HG03342 (cell line): Measurements from ENCODE around the gene MDM2.

ENCODE experiments used
- ATAC-seq: cut with Tn5 transposase; IDR thresholded peaks from one replicate; pipeline ENCODE4 v1.9.1; 2021; ENCODE audit warnings: mild to moderate bottlenecking, moderate library complexity; ENCODE audit not compliant: unreplicated experiment

MDM2 gene

DNA sequence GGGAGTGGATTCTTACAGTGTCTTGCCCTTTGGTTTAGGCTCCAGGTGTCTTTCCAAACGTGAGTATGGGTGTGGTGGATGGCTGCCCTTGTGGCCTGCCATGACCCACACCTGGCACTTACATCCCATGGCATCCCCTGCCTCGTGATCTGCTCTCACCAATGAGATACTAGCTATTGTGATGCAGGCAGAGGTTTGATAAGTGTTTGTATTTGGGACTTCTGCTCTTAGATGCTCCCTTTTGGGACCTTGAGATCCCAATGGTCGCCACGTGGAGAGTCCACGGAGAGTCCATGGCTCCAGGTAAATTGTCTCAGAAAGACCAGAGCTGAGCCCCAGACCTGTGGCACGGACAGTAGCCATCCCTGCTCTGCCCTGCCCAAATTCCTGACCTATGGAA, 62.5 kb downstream of the MDM2 start:
- no peak for ATAC-seq

DNA sequence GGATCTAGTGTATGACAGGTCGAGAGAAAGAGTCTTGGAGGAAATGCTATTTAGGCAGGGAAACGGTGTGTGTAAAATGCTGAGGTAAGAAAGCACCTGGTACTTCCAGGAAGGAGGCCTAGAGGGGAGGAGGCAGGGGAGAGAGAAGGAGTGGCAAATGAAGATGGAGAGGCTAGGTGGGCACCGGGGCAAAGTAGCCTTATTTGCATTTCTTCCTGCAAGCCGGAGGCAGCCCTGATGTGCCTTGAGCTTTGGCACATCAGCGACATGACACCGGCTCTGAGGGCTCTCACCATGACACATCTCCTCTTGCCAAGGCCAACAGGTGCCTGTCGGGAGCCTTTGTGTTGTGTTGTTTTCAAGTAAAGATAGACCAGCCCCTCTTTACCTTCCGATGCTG, 63.4 kb downstream of the MDM2 start:
- ATAC-seq: no peak

DNA sequence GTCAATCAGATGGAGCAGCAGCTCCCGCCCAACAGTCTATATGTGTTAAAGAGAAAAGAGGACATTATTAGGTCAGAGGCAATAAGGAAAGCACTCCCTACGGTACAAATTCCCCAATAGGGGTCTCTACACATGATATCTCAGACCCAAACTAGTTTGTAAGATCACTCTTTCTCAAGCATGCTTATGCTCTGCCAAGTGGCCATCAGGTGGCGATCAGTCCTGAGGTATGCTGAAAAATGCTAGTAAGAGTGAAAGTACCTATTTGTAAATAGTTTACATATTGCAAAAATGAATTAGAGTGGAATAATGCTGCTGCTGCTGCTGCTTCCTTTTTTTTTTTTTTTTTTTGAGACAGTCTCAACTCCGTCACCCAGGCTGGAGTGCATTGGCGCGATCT, 63.9 kb downstream of the MDM2 start:
- peak; percentile 47 for ATAC-seq

DNA sequence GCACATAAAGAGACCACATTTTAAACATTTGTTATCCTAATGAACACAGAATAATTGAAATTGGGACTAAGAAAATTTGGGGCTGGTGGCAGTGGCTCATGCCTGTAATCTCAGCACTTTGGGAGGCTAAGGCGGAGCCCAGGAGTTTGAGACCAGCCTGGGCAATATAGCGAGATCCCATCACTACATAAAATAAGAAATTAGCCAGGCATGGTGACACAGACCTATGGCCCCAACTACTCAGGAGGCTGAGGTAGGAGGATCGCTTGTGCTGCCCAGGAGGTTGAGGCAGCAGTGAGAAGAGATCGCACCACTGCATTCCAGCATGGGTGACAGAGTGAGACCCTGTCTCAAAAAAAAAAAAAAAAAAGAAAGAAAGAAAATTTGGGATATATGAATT, 65.3 kb downstream of the MDM2 start:
- ATAC-seq: no peak

DNA sequence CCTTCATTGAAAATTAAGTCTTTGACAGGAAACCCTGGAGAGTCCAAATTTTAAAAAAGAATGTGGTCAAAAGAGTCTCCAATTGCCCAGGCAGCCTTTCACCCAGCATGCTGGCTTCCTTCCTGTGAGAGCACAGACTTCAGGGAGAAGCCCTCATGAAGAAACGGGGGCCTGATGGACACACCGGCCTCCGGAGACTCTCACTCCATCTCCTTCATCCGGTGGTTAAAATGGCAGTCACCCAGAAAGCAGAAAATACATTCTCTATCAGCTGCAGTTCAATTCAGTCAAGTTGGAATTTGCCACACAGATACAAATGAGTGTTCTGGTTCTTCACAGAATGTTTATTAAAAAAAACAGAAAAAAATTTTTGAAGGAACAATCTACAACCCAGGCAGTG, 68.5 kb downstream of the MDM2 start:
- ATAC-seq: no peak

DNA sequence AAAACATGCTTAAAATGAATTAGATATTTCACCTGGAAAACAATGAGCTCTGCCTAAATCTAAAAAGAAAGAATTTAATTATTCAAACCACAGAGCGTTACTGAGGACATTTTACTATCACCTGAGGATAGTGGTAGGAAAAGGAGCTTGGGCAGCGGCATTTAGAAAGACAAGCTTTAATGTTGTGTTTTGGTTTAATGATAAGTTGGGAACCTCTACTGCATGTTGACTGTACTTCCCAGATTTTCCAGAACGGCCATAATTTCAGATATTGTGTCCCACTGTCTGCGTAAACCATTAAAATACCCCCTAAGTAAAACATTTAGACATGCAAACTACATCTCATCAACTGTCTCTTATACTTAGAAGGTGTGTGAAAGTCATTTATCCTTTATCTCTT, 69.6 kb downstream of the MDM2 start:
- no peak for ATAC-seq

DNA sequence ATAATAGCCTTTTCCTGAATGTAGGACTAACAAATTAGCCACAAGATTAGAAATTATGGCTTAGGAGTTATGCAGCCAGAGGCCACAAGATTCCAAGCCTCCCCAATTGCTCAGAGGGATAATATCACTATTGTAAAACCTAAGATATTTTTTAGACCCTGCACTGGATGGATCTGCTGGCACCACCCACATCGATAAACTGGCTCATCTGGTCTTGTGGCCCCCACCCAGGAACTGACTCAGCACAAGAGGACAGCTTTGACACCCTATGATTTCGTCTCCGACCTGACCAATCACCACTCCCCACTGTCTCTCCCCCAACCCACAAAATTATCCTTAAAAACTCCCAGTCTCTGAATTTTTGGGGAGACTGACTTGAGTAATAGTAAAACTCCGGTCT, 70.3 kb downstream of the MDM2 start:
- no peak for ATAC-seq

DNA sequence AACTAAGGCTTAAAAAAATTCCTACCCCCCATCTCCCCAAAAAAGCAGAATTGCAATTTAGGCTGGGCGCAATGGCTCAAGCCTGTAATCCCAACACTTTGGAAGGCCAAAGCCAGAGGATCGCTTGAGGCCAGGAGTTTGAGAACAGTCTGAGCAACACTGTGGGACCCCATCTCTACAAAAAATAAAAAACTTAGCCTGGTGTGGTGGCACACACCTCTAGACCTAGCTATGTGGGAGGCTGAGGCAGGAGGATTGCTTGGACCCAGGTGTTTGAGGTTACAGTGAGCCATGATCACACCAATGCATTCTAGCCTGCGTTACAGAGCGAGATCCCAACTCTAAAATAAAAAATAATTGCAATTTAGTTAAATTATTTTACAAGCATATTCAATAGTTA, 70.9 kb downstream of the MDM2 start:
- no peak for ATAC-seq

DNA sequence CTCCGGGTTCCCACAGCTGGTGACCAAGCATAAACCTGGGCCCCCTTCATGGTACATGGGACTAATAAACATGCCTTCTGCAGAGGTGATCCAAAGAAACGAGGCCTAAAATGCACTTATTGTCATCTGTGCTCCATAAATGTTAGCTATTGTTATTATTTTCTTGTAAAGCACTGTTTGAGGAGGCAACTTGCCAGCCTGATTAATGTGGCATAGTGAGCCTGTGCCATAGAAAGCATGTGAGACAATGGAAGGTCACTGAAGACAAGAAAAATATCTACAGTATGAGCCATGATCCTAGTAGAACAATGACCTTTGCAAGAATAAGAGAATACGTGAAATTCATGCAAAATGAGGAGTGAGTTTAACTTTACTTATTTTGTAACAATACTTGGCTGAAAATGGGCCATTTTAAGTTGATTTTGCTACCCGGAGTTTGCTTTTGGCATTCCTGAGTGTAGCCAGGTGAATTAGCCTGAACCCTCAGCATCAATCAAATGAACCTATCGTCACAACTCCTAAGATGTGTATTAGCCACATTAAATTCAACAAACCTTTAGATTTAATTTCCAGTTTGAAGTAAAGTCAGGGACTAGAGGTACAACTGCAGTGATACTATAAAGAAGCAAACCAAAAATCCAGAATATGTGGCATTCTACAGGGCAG, 72.8 kb downstream of the MDM2 start:
- no peak for ATAC-seq

DNA sequence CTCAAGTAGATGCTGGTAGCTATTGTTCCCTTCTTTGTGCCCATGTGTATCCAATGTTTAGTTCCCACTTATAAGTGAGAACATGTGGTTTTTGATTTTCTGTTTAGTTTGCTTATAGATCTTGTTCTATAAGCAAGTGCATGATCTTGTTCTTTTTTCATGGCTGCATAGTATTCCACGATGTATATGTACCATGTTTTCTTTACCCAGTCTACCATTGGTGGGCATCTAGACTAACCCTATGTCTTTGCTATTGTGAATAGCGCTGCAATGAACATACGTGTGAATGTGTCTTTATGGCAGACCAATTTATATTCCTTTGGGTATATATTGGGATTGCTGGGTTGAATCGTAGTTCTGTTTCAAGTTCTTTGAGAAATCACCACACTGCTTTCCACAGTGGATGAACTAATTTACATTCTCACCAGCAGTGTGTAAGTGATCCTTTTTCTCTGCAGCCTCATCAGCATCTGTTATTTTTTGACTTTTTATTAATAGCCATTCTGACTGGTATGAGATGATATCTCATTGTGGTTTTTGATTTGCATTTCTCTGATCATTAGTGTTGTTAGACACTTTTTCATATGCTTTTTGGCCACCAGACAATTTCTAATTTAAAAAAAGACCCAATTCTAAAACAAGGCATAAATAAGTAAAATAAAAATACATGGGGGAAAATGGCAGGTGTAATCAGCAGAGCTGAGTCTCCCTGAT, 74.4 kb downstream of the MDM2 start:
- ATAC-seq: no peak

DNA sequence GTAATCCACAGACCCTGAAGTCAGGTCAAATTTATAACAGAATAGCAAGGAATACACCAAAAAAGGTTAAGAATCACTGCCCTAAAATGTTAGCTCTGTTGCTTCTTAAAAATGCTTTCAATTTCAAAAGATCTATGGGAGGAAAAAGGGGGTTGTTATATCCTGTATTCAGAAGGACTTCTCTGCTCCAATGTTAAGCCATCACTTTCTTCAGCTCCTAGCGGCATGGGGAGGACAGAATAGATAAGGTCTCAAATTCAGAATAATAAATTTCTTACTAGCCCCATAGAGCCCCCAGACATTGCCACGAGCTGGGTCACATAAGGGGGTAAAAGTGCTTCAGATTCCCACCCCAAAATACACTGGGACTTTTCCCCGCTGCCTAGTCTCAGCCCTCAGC, 75.2 kb downstream of the MDM2 start:
- no peak for ATAC-seq

DNA sequence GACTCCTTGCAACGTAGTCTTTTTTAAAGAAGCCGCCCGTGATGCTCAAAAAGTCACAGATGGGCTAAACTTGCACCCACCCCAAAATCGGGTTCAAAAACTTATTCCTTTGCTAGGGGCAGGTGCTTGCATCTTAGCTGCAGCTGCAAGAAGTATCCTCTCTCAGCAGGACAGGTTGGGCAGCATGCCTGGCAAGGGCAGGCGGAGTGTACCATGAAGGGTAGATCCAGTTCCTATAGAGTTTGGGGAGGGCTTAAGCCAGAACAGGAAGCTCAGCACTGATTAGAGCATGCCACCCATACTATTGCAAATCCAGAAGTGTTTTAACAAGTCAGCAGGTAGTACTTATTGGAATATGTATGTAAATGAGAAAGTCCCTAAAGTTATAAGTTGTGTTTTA, 76.3 kb downstream of the MDM2 start:
- no peak for ATAC-seq

DNA sequence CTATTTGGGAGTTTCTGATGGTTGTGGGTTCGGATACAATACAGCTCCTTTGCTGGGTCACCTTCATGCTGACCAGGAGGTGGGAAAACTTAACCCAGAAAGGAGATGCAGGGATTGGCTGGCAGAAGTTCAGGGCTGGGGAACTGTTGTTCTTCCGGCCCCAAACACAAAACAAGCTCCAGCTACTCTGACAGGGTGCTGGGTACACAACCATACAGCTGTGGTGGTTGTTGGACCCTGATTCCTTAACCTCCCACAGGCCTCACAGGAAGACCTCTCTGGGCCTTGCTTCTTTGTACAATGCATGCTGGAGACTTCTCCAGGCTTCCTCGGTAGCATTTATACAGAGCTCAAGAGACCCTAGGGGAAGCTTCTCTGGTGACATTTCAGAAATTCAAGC, 77.4 kb downstream of the MDM2 start:
- ATAC-seq: no peak

DNA sequence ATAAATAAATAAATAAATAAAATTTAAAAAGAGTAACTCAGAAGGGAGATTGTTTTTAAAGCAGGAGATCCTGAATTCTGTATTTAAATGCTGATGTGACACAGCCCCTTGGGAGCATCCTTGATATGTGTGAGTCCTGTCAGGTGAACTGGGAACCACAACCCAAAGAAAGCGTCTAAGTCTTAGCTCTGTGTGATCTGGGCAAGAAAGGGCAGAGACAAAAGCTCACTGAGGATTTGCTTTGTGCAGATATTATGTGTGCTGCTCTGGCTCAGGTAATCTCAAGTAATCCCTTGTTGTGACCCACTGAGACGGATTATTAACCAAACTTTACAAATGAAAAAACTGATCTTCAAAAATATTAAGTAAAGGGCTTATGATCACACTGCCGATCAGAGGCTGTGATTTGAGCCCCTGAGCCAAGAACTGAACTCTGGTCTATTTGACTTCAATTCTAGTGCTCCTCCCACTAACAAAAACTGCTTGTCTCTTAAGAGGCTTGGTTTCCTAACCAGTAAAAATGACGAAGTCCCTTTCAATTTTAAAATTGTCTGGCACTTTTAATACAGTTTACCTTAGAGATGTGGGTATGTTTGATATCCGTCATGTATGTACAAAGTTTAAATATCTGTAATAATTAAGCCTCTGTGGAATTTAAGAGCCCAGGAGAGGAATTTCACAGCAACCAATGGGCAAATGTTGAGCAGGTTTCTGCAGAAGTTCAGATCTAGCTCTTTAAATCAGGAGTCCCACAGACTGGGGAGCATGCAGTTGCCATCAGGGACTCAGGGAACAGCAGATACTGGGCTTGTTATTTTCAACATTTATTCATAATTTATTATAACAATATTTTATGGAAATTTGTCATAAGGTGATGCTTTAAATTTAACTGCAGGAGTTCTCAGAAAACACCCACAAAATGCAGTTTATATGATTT, 78.9 kb downstream of the MDM2 start:
- no peak for ATAC-seq

DNA sequence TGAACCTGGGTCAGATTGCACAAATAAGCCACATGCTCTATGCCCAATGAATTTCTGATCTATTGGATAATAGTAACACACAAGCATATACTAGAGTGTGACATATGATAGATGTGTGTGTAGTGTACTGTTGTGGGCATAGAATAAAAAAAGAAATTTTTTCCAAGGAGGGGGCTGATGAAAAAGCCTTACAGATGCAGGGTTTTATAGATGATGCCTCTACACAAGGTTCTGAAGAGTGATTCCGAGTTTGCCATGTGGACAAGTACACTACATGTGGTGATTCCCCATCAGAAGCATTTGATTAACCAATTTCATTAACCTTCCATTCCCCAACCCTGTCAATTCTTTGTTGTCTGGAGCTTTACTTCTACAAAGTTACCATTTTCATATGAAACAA, 79.7 kb downstream of the MDM2 start:
- no peak for ATAC-seq

DNA sequence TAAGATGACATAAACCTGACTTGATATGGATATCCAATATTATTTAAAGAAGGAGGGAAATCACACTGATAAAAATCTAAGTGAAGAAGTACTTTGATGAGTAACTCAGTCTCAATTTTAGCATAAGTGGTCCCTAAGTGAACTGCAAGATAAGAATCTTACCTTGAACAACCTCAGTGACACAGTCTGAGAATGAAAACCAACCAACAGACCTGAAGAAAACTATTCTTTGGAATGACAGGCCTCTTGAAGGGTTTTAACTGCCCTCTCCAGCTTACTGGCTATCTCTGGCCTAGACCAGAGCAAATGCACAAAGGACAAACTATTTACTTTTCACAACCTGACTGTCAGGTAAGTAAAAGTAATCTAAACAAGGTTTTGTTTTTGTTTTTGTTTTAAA, 80.3 kb downstream of the MDM2 start:
- ATAC-seq: no peak

DNA sequence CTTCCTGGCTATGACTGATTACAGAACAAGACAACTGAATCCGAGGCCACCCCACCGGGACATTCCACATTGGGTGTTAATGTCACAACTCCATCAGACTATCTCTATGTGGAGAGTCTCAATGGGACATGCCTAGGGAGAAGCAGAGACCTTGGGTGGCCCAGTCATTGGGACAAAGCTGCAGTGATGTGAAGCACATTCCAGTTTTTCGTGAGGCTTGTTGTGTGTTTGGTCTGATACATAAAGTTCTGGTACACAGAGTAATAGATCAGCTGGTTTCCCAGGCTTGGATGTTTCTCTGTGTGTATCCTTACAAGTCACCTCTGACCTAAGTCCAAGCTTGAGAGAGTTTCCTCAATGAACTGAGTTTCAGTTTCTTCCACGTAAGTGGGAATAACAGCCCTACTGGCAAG, 82.7 kb downstream of the MDM2 start:
- no peak for ATAC-seq

DNA sequence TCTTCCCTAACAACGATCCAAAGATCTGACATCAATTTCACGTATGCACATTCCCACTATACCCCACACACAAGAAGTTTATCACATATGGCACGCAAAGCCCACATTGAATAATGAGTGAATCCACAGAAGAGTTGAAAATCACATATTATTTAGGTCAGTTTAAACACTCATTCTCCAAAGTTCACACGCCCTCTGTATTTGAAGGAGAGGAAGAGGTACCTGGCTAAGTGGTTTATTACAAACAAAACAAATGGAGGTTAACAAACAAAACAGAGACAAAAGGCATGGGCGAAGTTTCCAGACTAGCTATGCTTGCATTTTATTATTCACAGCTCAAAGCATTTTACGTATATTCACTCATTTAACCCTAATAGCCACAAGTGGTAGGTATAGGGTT, 83.2 kb downstream of the MDM2 start:
- no peak for ATAC-seq

DNA sequence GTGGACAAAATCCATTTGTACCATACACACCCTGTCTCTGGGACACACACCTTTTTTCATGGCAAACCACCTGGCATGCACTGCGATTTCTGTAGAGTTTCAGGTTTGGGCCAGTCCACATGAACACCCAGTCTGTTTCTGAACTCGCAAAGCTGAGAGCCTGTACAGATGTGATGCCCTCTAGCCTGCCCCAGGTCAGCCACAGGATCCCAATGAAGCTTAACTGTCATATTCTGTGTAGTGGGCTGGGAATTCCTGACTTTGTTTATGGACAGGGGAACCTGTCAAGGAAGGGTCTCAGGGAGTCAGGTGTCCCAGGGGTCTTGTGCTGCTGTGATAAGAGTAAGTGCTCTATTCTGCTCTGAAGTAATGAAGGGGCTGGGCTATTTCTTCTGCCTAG, 85.2 kb downstream of the MDM2 start:
- ATAC-seq: no peak

DNA sequence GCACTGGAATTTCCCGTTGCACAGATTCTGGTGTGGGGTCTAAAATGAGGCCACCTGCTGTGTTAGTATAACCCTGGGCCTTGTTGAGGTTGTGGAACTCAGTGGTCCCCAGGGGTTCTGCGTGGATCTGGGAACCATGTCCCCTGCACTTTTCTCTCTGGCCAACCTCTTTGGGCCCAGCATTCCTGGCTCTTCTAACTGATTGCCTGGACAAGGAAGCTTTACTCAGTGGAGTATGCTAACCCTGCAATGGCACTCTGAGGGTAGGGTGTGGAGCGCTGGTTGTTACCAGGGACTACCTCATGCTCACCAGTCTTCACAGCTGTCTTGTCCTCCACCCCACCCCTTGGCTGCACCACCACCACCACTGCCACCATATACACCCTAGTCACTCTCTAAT, 85.8 kb downstream of the MDM2 start:
- ATAC-seq: no peak

DNA sequence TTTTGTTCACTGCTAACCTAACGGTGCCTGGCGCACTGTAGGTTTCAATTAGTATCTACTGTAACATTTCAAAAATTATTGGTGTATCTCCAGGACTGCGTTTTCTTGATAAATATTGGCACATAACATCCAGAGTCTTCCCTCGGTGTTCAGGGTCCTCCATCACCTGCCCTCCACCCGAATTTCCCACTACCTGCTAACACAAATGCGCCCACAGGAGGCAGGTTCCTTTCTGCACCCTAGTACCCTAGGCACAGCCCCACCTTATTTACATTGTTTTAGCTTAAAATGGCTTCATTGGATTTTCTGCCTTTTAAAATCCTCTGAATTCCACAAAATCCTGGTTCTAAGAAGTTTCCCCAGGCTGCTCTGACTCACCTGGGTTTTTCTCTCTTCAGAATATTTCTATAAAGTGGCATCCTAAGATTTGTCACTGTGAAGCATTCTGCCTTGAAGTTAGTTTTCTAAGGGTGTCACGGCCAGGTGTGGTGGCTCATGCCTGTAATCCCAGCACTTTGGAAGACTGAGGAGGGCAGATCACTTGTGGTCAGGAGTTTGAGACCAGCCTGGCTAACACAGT, 86.4 kb downstream of the MDM2 start:
- ATAC-seq: no peak
